IMR-90 (cell line): ENCODE results near the gene WSB2. TPM values are rescaled to one million over a fixed set of nuclear protein-coding genes. Genes with fewer than 3 reads are reported as not detected.

Experiments used
- ATAC-seq: fragments of 200-7000 bp; cut with Tn5 transposase; 2 replicates; pipeline ENCODE4 v1.9.1; 2020; ENCODE audit warnings: low read depth, mild to moderate bottlenecking, moderate library complexity
- BruUV-seq: library from RNA; stranded (reverse); fragments of 400-500 nt; replicated peaks from 2 replicates; lab custom pipeline; 2021; lab: Mats Ljungman, UMichigan
- CTCF ChIA-PET: fragments of 300-600 bp; formaldehyde crosslinking; extraction: SDS; loops from one replicate; lab custom pipeline; 2021; ENCODE audit warnings: antibody characterized with exemption; lab: Yijun Ruan, JAX
- POLR2A ChIA-PET: fragments of 300-600 bp; sonication (Branson Sonifier 250); formaldehyde crosslinking; loops from one replicate; lab custom pipeline; 2022; ENCODE audit warnings: antibody characterized with exemption; ENCODE audit not compliant: unreplicated experiment; lab: Charles Lee
- DNase-seq: peaks from one replicate; pipeline ENCODE4 v3.0.0; 2013
- H2AFZ ChIP-seq: replicated peaks from 2 replicates; pipeline ENCODE3; 2013; ENCODE audit warnings: low read length, mild to moderate bottlenecking; ENCODE audit not compliant: poor library complexity
- H2AK5ac ChIP-seq: 2 replicates; pipeline ENCODE4 v1.6.1; 2013; ENCODE audit warnings: low read depth, low read length, inconsistent platforms
- H2AK9ac ChIP-seq: replicated peaks from 2 replicates; pipeline ENCODE3; 2013; ENCODE audit warnings: mild to moderate bottlenecking, low read depth, low read length, moderate library complexity; ENCODE audit not compliant: poor library complexity
- H2BK120ac ChIP-seq: 2 replicates; pipeline ENCODE4 v1.6.1; 2013; ENCODE audit warnings: low read depth, low read length, inconsistent platforms
- H2BK15ac ChIP-seq: 3 replicates; pipeline ENCODE4 v1.6.1; 2013; ENCODE audit warnings: low read depth, low read length, inconsistent platforms
- H2BK20ac ChIP-seq: 2 replicates; pipeline ENCODE4 v1.6.1; 2013; ENCODE audit warnings: low read depth, mild to moderate bottlenecking, inconsistent platforms, low read length, moderate library complexity
- H2BK5ac ChIP-seq: 2 replicates; pipeline ENCODE4 v1.6.1; 2013; ENCODE audit warnings: mild to moderate bottlenecking, low read depth, low read length, inconsistent platforms; ENCODE audit not compliant: poor library complexity, severe bottlenecking
- H3K14ac ChIP-seq: replicated peaks from 2 replicates; pipeline ENCODE4 v1.6.1; 2013; ENCODE audit warnings: low read depth, low read length, inconsistent platforms
- H3K18ac ChIP-seq: 2 replicates; pipeline ENCODE4 v1.6.1; 2013; ENCODE audit warnings: low read depth, low read length, control low read depth
- H3K23ac ChIP-seq: 2 replicates; pipeline ENCODE4 v1.6.1; 2013; ENCODE audit warnings: low read depth, low read length, inconsistent platforms
- H3K27ac ChIP-seq: 2 replicates; pipeline ENCODE4 v1.5.1; 2013; ENCODE audit warnings: mild to moderate bottlenecking, control low read depth, low read length; ENCODE audit not compliant: insufficient read depth
- H3K27me3 ChIP-seq: 2 replicates; pipeline ENCODE4 v1.6.1; 2013; ENCODE audit warnings: low read length; ENCODE audit not compliant: control insufficient read depth, insufficient read depth
- H3K36me3 ChIP-seq: 2 replicates; pipeline ENCODE4 v1.6.1; 2013; ENCODE audit warnings: low read length, mixed read lengths; ENCODE audit not compliant: control insufficient read depth, insufficient read depth
- H3K4ac ChIP-seq: 2 replicates; pipeline ENCODE4 v1.6.1; 2013; ENCODE audit warnings: low read depth, low read length, inconsistent platforms
- H3K4me1 ChIP-seq: 2 replicates; pipeline ENCODE4 v1.6.1; 2013; ENCODE audit warnings: low read length, mixed read lengths; ENCODE audit not compliant: control insufficient read depth, insufficient read depth
- H3K4me2 ChIP-seq: 2 replicates; pipeline ENCODE4 v1.6.1; 2013; ENCODE audit warnings: low read depth, mild to moderate bottlenecking, control low read depth, low read length, moderate library complexity
- H3K4me3 ChIP-seq: 2 replicates; pipeline ENCODE4 v1.5.1; 2013; ENCODE audit warnings: low read depth, mild to moderate bottlenecking, control low read depth, low read length, moderate library complexity; ENCODE audit not compliant: insufficient read depth
- H3K56ac ChIP-seq: 2 replicates; pipeline ENCODE4 v1.6.1; 2013; ENCODE audit warnings: low read length, inconsistent platforms; ENCODE audit not compliant: insufficient read depth; ENCODE audit errors: extremely low read depth
- H3K79me1 ChIP-seq, 2 experiments: 2 replicates each; pipeline ENCODE4 v1.6.1; 2013; ENCODE audit warnings: low read length in 2 of 2, inconsistent platforms in 1 of 2, low read depth in 1 of 2
- H3K9ac ChIP-seq: 2 replicates; pipeline ENCODE4 v1.6.1; 2013; ENCODE audit warnings: low read depth, low read length, control low read depth
- H3K9me1 ChIP-seq: 2 replicates; pipeline ENCODE4 v1.6.1; 2013; ENCODE audit warnings: low read length, inconsistent platforms; ENCODE audit not compliant: insufficient read depth
- H3K9me3 ChIP-seq: 2 replicates; pipeline ENCODE4 v1.6.1; 2013; ENCODE audit warnings: low read length; ENCODE audit not compliant: control insufficient read depth, insufficient read depth
- H4K20me1 ChIP-seq: 2 replicates; pipeline ENCODE4 v1.6.1; 2013; ENCODE audit warnings: low read length, inconsistent platforms; ENCODE audit not compliant: insufficient read depth
- H4K5ac ChIP-seq: 2 replicates; pipeline ENCODE4 v1.6.1; 2013; ENCODE audit warnings: mild to moderate bottlenecking, low read depth, low read length, control low read depth
- H4K8ac ChIP-seq, 2 experiments: 2 replicates each; pipeline ENCODE4 v1.6.1; 2013; ENCODE audit warnings: low read depth in 2 of 2, low read length in 2 of 2, control low read depth in 1 of 2, inconsistent platforms in 1 of 2
- H4K91ac ChIP-seq: 2 replicates; pipeline ENCODE4 v1.6.1; 2013; ENCODE audit warnings: low read depth, low read length, inconsistent platforms; ENCODE audit not compliant: insufficient read depth
- MAZ ChIP-seq: IDR thresholded peaks from 2 replicates; pipeline ENCODE4 v1.6.1; 2012; ENCODE audit warnings: low read depth, mild to moderate bottlenecking, low read length, improper control_type of control experiment, moderate library complexity, borderline replicate concordance
- RAD21 ChIP-seq: IDR thresholded peaks from 2 replicates; pipeline ENCODE4 v1.6.1; 2012; ENCODE audit warnings: low read length, improper control_type of control experiment
- SMC3 ChIP-seq: fragments of 150-350 bp; IDR thresholded peaks from 2 replicates; pipeline ENCODE4 v1.6.1; 2016; ENCODE audit warnings: low read depth, mild to moderate bottlenecking, antibody characterized with exemption, low read length, moderate library complexity
- WGBS, 2 experiments: methylation state at CpG; one replicate each; pipeline versions ENCODE4 v1.1.5 to v1.1.7; 2013; ENCODE audit warnings: missing lambda C conversion rate in 2 of 2; ENCODE audit not compliant: insufficient read length in 1 of 2; ENCODE audit errors: extremely low coverage in 2 of 2; 5-methylcytosine and 5-hydroxymethylcytosine counted together
- dilution Hi-C: fragments of 300-500 bp; cut with HindIII; formaldehyde crosslinking; loops from one replicate; pipeline ENCODE4 v1.14.3; 2018; ENCODE audit warnings: low sequenced_read_pairs; ENCODE audit not compliant: unreplicated experiment
- in situ Hi-C: fragments of 300-500 bp; cut with MboI; formaldehyde crosslinking; loops from 3 replicates; pipeline ENCODE4 v1.14.3; 2019; ENCODE audit warnings: low sequenced_read_pairs, inconsistent platforms, mixed read lengths
- intact Hi-C: fragments of 100-400 bp; cut with micrococcal nuclease; formaldehyde crosslinking; loops from 2 replicates; pipeline ENCODE4 v1.10.0; 2022
- polyA plus RNA-seq, 3 experiments: library from polyadenylated mRNA; depleted of rRNA; stranded (reverse); fragments of >200 nt; gene quantifications; 2 replicates each; pipeline ENCODE4 v1.2.3, GENCODE V29; 2012; ENCODE audit warnings: low replicate concordance in 1 of 3
- total RNA-seq: library from RNA; depleted of rRNA; stranded (reverse); fragments of >200 nt; gene quantifications from 2 replicates; pipeline ENCODE4 v1.2.3, GENCODE V29; 2012
- TF ChIP-seq, protein P1 (sequence below): fragments of 150-350 bp; IDR thresholded peaks from 2 replicates; pipeline ENCODE4 v1.6.1; 2016; ENCODE audit warnings: low read depth, mild to moderate bottlenecking, low read length, moderate library complexity, borderline replicate concordance

Gene WSB2
- total and polyA plus RNA-seq, 2 of the 4 experiments (the other 2 are of a cell fraction): 92.8 to 180 TPM

DNA sequence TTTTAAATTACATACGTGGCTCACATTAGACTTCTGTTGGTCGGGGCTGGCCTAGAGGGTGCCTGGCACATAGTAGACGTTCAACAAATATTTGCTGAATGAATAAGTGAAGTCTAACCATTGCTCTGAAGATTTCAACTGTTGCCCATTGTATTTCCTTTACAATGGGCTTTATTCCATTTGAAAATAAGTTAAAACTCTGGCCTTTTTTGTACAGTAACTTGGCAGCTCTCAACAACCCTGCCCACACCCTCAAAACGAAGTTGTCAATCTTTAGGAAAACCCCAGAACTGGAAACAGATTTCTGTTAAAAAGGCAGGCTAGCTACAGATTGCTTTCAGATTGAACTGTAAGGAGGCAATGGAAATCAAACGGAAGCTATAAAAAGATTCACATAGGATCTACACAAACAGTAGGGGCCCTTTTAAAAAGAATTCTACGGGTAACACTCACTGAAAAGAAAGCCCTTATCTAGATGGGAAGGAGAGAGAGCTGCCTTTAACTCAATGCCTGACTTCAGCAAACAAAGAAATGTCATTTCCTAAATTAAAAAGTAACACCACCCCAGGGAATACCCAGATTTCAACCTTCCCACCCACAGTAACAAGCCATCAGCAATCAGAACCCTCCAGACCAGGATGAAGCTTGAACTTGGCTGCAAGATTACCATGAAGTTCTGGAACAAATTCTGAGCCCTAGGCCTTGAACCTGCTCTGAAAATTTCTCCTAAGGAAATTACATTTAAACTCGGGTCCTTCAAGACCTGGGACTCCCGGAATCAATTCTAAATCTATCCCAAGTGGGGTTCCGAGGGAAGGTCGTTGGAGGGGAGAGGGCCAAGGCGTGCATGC, 1.4 kb downstream of the WSB2 start:
- dilution Hi-C loops: no loop called here
- peak overlapping the region; percentile 75 for H2BK5ac ChIP-seq
- peaks cover 15% of the 10 kb centered on the region for H4K20me1 ChIP-seq
- peak overlapping the region; percentile 99 for H2AK5ac ChIP-seq
- in situ Hi-C loops: no loop called here
- H3K4me2 ChIP-seq: peak overlapping the region; percentile 98
- peak overlapping the region; percentile 33; the same call in 2 of the 3 replicates for H2BK15ac ChIP-seq
- peak overlapping the region; percentile 100 for H3K4ac ChIP-seq
- peak overlapping the region; percentile 66 for H3K4me3 ChIP-seq
- no CpG with 5 or more reads among the region's 11 CpGs for WGBS, 2 experiments
- peak overlapping the region; percentile 99 for H2AK9ac ChIP-seq
- no TSS peak for BruUV-seq
- peak overlapping the region; percentile 96 for H3K23ac ChIP-seq
- peak; percentile 47 for DNase-seq
- peaks cover 12% of the 10 kb centered on the region for H3K9me1 ChIP-seq
- peak overlapping the region; percentile 73 to 95; a peak in 3 of 4 replicates for H4K8ac ChIP-seq
- ChIA-PET POLR2A (interaction anchor here (0.6 kb wide), 1 partner anchor 1700 kb away, joined by 5 read pairs; no protein-coding TSS in a partner anchor), CTCF (interaction anchor here (0.5 kb wide), 1 partner anchor 146 kb away, joined by 4 read pairs; no protein-coding TSS in a partner anchor)
- peak overlapping the region; percentile 98 for H3K27ac ChIP-seq
- H4K5ac ChIP-seq: peak overlapping the region; percentile 52; the same call in 1 of the 2 replicates
- intact Hi-C loops: loop anchor here (5.0 kb wide), 2 partner anchors 78 to 318 kb away; partner anchors contain the start of genes PEBP1 and SUDS3
- peak overlapping the region; percentile 98 for H3K9ac ChIP-seq
- H3K79me1 ChIP-seq: peaks cover 8 to 69% of the 10 kb centered on the region in 2 experiments
- peak overlapping the region; percentile 91; the same call in 1 of the 2 replicates for H3K18ac ChIP-seq
- no peak for TF ChIP-seq SMC3
- TF ChIP-seq MAZ: no peak
- no peak for TF ChIP-seq RAD21
- TF ChIP-seq, protein P1, sequence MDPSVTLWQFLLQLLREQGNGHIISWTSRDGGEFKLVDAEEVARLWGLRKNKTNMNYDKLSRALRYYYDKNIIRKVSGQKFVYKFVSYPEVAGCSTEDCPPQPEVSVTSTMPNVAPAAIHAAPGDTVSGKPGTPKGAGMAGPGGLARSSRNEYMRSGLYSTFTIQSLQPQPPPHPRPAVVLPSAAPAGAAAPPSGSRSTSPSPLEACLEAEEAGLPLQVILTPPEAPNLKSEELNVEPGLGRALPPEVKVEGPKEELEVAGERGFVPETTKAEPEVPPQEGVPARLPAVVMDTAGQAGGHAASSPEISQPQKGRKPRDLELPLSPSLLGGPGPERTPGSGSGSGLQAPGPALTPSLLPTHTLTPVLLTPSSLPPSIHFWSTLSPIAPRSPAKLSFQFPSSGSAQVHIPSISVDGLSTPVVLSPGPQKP: no peak
- H2AFZ ChIP-seq: peak overlapping the region; percentile 58
- peaks cover 10% of the 10 kb centered on the region for H3K4me1 ChIP-seq
- H3K56ac ChIP-seq: peak overlapping the region; percentile 95
- no peaks in the 10 kb centered on the region; the same call in 1 of the 2 replicates for H3K36me3 ChIP-seq
- no peaks in the 10 kb centered on the region for H3K9me3 ChIP-seq
- peak overlapping the region; percentile 89 for H4K91ac ChIP-seq
- no peak for ATAC-seq
- peak overlapping the region; percentile 85 for H2BK120ac ChIP-seq
- peak overlapping the region; percentile 96 for H3K14ac ChIP-seq
- H2BK20ac ChIP-seq: peak overlapping the region; percentile 71; the same call in 1 of the 2 replicates
- no peaks in the 10 kb centered on the region for H3K27me3 ChIP-seq
